MCF 10A (cell line): ENCODE measurements around the gene HSD17B13. TPM values are rescaled to one million over a fixed set of nuclear protein-coding genes. Genes with fewer than 3 reads are reported as not detected.

ENCODE experiments used
- BruUV-seq: library from RNA; stranded (reverse); fragments of 400-500 nt; replicated peaks from 2 replicates; lab custom pipeline; 2021; lab: Mats Ljungman, UMichigan
- CTCF ChIA-PET: fragments of 300-600 bp; sonication (Branson Sonifier 250); formaldehyde crosslinking; extraction: SDS; loops from one replicate; lab custom pipeline; 2021; ENCODE audit warnings: antibody characterized with exemption, inconsistent platforms; lab: Yijun Ruan, JAX
- POLR2A ChIA-PET: fragments of 300-600, 350-650 bp; sonication (Branson Sonifier 250); formaldehyde crosslinking; extraction: SDS; loops from one replicate; lab custom pipeline; 2020; ENCODE audit warnings: antibody characterized with exemption, inconsistent platforms; lab: Yijun Ruan, JAX
- DNase-seq: peaks from one replicate; pipeline ENCODE4 v3.0.0-alpha.2; 2018; ENCODE audit not compliant: unreplicated experiment
- H3K27ac Mint-ChIP-seq: one replicate; pipeline ENCODE4 v1.8.0; 2022; ENCODE audit warnings: mild to moderate bottlenecking, low read depth, mixed read lengths; ENCODE audit not compliant: unreplicated experiment
- H3K27me3 Mint-ChIP-seq: one replicate; pipeline ENCODE4 v1.8.0; 2022; ENCODE audit warnings: mixed read lengths; ENCODE audit not compliant: insufficient read depth, unreplicated experiment
- H3K36me3 Mint-ChIP-seq: one replicate; pipeline ENCODE4 v1.8.0; 2022; ENCODE audit warnings: mild to moderate bottlenecking, moderate library complexity, mixed read lengths; ENCODE audit not compliant: insufficient read depth, unreplicated experiment
- H3K4me1 Mint-ChIP-seq: one replicate; pipeline ENCODE4 v1.8.0; 2022; ENCODE audit warnings: mixed read lengths; ENCODE audit not compliant: insufficient read depth, unreplicated experiment
- H3K4me3 Mint-ChIP-seq: one replicate; pipeline ENCODE4 v1.8.0; 2022; ENCODE audit warnings: mild to moderate bottlenecking, moderate library complexity, mixed read lengths; ENCODE audit not compliant: unreplicated experiment
- H3K9me3 Mint-ChIP-seq: one replicate; pipeline ENCODE4 v1.8.0; 2022; ENCODE audit warnings: mixed read lengths; ENCODE audit not compliant: unreplicated experiment
- CTCF ChIP-seq: fragments of 200-600 bp; IDR thresholded peaks from one replicate; pipeline ENCODE4 v1.8.0; 2022; ENCODE audit warnings: antibody characterized with exemption, mild to moderate bottlenecking; ENCODE audit not compliant: unreplicated experiment
- intact Hi-C: fragments of 100-400 bp; cut with micrococcal nuclease; formaldehyde crosslinking; loops from 2 replicates; pipeline ENCODE4 v1.14.1; 2022
- total RNA-seq: library from RNA; stranded (reverse); gene quantifications from 2 replicates; pipeline ENCODE4 v1.2.3, GENCODE V29; 2022

The HSD17B13 gene
- total RNA-seq, 1 experiment from 2014 or later, result not detected

GRCh38 chr4:87278335-87278794, 44.3 kb downstream of the HSD17B13 start:
- ChIA-PET CTCF (interaction anchor here (0.7 to 1.6 kb wide), 5 partner anchors 9 to 188 kb away, joined by 3 to 6 read pairs (median 3); partner anchors contain the start of gene NUDT9), POLR2A (interaction anchor here (1.0 kb wide), 1 partner anchor 57 kb away, joined by 3 read pairs; no protein-coding TSS in a partner anchor)
- no peak for DNase-seq
- Mint-ChIP-seq H3K9me3 (no peaks in the 10 kb centered on the region), H3K4me1 (no peaks in the 10 kb centered on the region), H3K27ac (no peak overlapping the region), H3K36me3 (no peaks in the 10 kb centered on the region), H3K27me3 (no peaks in the 10 kb centered on the region), H3K4me3 (no peak overlapping the region)
- intact Hi-C loops, result no loop called here
- BruUV-seq, result no TSS peak
- TF ChIP-seq CTCF, result no peak

- intact Hi-C loops, result no loop called here
- TF ChIP-seq CTCF, result no peak
- POLR2A ChIA-PET, result interaction anchor here (0.5 to 0.7 kb wide), 2 partner anchors 67 to 574 kb away, joined by 3 read pairs; no protein-coding TSS in a partner anchor
- no peaks in the 10 kb centered on the region for H3K27me3 Mint-ChIP-seq
- H3K36me3 Mint-ChIP-seq, result no peaks in the 10 kb centered on the region
- H3K27ac Mint-ChIP-seq, result no peak overlapping the region
- BruUV-seq, result no TSS peak
- no peak overlapping the region for H3K4me3 Mint-ChIP-seq
- DNase-seq, result no peak
- CTCF ChIA-PET, result interaction anchor here (0.8 to 2.0 kb wide), 2 partner anchors 193 to 769 kb away, joined by 5 read pairs; no protein-coding TSS in a partner anchor
- no peaks in the 10 kb centered on the region for H3K4me1 Mint-ChIP-seq
- H3K9me3 Mint-ChIP-seq, result no peaks in the 10 kb centered on the region
Measured at GRCh38 chr4:87275311-87275710, 47.4 kb downstream of the HSD17B13 start.

GRCh38 chr4:87274803-87275202, 47.9 kb downstream of the HSD17B13 start:
- Mint-ChIP-seq H3K27me3 (no peaks in the 10 kb centered on the region), H3K27ac (no peak overlapping the region), H3K9me3 (no peaks in the 10 kb centered on the region), H3K4me3 (no peak overlapping the region), H3K36me3 (no peaks in the 10 kb centered on the region), H3K4me1 (no peaks in the 10 kb centered on the region)
- POLR2A ChIA-PET, result interaction anchor here (0.5 kb wide), 1 partner anchor 574 kb away, joined by 3 read pairs; no protein-coding TSS in a partner anchor
- intact Hi-C loops, result loop anchor here (5.0 kb wide), 2 partner anchors 77 to 267 kb away; no protein-coding TSS in a partner anchor
- DNase-seq, result no peak
- BruUV-seq, result no TSS peak
- no peak for TF ChIP-seq CTCF
- CTCF ChIA-PET, result interaction anchor here (0.8 to 2.0 kb wide), 4 partner anchors 12 to 769 kb away, joined by 4 to 5 read pairs (median 5); no protein-coding TSS in a partner anchor

- POLR2A ChIA-PET, result no interaction called here
- H3K36me3 Mint-ChIP-seq, result no peaks in the 10 kb centered on the region
- H3K9me3 Mint-ChIP-seq, result no peaks in the 10 kb centered on the region
- no peaks in the 10 kb centered on the region for H3K27me3 Mint-ChIP-seq
- BruUV-seq, result no TSS peak
- H3K4me3 Mint-ChIP-seq, result no peak overlapping the region
- DNase-seq, result no peak
- H3K4me1 Mint-ChIP-seq, result no peaks in the 10 kb centered on the region
- H3K27ac Mint-ChIP-seq, result no peak overlapping the region
- TF ChIP-seq CTCF, result no peak
- CTCF ChIA-PET, result interaction anchor here (0.6 to 2.0 kb wide), 6 partner anchors 12 to 768 kb away, joined by 3 to 5 read pairs (median 4); no protein-coding TSS in a partner anchor
- intact Hi-C loops, result loop anchor here (5.0 kb wide), 2 partner anchors 78 to 268 kb away; no protein-coding TSS in a partner anchor
Measured at GRCh38 chr4:87274327-87274726, 48.4 kb downstream of the HSD17B13 start.
